NCI-H446 treated with DMSO at 0.1 percent for 48 hours (cell line): Measurements from ENCODE around the gene KDM4C.
"Not testable (repeated sequence)": the region's sequence is repeated elsewhere in the genome, so short reads cannot be mapped to it uniquely, and the experiment has no call there.

Experiments
- DNase-seq: peaks from one replicate; lab custom pipeline; 2025; lab: John Stamatoyannopoulos, UW

Gene KDM4C

GRCh38 chr9:6806318-6806717 lies 48.5 kb downstream of the KDM4C start:
- DNase-seq: not testable (repeated sequence)

- not testable (repeated sequence) for DNase-seq
These were observed 49.9 kb downstream of the KDM4C start for GRCh38 chr9:6807669-6808068.

DNA sequence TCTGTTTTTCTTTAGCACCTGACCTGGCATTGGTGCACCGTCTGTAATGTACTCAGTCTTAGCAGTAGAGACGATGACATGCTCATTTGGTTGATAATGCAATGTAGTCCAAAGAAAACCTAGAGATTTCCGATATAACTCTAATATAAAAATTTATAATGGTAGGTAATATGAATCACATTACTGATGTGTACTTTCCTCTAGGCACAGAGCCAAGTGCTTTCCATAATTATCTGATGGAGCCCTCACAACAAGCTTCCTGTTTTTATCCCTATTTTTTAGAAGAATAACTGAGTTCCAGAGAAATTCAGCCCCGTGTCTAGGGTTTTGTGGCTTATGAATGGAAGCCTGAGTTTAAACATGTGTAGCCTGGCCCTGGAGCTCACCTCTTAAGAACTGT lies 53.7 kb downstream of the KDM4C start:
- DNase-seq: no peak

- no peak for DNase-seq
These were observed 58.8 kb downstream of the KDM4C start for GRCh38 chr9:6816581-6816980.

GRCh38 chr9:6818292-6818922 lies 60.6 kb downstream of the KDM4C start:
- no peak for DNase-seq

GRCh38 chr9:6819112-6819511 lies 61.3 kb downstream of the KDM4C start:
- no peak for DNase-seq

DNA sequence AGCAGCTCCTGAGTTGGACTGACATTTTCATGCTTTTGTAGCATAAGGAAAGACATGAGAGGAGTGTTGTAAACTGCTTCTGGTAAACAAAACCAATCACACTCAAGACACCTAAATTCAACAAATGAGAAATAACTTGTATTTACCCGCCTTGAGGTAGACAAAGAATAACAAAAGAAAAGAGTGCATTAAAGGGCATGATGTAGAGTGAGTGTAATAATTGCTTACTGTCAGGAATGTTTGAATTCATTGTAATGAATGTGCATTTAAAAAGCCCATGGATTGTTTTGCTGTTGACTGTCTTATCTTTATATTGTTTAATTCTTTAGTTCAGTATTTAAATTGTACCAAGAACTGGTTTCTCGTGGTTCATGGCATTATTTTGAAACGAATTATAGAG lies 61.8 kb downstream of the KDM4C start:
- DNase-seq: no peak

- DNase-seq: no peak
These were observed 64.9 kb downstream of the KDM4C start for GRCh38 chr9:6822696-6823095.

- DNase-seq: peak; percentile 36
These were observed 69.8 kb downstream of the KDM4C start for GRCh38 chr9:6827439-6828145.

DNA sequence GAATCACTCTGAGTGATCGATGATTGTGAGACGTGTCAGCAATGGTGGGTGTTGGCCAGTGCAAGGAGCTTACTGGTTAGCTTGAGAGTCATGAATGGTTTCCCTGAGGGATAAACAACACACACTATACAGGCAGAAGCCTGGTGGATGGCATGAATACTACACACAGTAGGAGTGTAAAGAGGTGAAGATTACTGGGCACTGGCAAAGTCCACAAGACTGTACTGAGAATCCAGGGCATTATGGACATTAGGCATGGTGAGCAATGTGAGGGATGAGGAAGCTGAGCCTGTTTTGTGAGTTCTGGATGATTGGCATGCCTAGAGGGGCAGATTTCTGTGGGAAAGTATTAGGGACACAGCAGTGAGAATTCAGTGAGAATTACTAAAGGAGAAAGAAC lies 71.3 kb downstream of the KDM4C start:
- no peak for DNase-seq

DNA sequence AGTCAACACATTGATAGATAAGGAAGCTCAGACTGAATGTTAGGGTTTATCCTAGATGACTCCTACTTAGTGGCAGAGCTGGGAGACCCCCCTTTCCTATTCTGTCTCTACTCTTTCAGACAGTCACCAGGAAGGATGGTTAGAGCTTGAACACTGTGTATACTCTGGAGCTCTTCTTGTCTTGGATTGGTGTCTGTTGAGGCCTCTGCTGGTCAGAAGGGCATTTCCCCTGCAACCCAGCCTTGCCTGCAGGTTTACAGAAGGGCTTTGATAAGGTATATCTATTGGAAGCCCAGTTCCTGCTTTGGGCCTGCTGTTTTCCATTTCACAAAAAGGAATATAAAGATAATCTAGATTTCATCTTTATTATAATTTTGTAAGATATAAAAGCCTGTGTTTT lies 71.8 kb downstream of the KDM4C start:
- no peak for DNase-seq

DNA sequence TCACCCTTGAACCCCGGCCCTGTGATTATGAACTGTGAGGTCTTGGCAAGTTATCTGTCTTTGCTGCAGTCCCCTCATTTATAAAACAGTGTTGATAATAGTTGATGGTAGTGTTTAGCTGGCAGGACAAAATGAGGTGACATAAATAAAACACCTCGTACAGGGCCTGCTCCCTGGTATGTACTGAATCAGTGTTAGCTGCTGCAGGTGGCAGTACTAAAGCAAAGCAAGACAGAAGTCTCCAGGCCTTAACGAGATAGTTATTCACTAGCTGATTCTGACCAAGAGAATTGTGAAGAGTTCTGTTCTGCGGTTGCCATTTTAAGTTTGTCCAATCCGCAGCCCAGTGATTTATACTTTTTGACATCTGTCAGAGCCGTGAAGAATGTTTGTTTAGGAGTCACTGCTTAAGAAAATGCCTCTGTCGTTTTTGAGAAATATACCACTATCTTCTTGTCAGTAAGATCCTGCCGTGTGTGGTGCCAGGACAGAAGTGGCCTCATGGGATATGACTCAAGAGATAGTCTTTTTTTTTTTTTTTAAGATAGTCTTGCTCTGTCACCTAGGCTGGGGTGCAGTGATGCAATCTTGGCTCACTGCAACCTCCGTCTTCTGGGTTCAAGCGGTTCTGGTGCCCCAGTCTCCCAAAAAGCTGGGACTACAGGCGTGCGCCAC lies 75.9 kb downstream of the KDM4C start:
- DNase-seq: no peak

- DNase-seq: no peak
These were observed 76.5 kb downstream of the KDM4C start for GRCh38 chr9:6834306-6834705.

GRCh38 chr9:6838158-6838557 lies 80.4 kb downstream of the KDM4C start:
- no peak for DNase-seq

DNA sequence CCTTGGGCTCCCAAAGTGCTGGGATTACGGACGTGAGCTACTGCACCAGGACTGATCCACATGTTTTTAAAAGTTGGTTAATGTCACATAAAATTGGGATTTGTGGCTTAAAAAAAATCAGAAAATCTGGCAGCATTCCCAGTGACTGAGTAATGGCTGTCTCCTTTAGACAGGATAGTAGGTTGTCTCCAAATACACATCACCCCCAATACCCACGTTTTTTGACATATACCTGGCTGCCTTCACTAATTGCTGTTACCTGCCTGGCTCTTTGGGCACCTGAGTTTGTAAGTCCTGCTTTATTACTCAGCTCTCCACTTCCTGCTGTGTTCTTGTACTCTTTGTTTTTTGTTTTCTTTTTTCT lies 84.8 kb downstream of the KDM4C start:
- no peak for DNase-seq

DNA sequence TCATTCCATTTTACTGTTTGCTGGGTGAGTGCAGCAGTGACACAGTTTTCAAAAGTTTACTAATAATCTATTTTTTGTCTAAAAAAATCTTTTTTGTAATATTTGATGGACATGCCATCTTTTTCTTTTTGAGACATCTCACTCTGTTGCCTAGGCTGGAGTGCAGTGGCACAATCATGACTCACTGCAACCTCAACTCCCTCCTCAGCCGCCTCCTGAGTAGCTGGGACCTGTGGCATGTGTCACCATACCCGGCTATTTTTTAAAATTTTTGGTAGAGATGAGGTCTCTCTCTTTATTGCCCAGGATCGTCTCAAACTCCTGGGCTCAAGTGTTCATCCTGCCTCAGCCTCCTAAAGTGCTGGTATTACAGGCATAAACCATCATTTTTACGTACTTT lies 86.0 kb downstream of the KDM4C start:
- no peak for DNase-seq

DNA sequence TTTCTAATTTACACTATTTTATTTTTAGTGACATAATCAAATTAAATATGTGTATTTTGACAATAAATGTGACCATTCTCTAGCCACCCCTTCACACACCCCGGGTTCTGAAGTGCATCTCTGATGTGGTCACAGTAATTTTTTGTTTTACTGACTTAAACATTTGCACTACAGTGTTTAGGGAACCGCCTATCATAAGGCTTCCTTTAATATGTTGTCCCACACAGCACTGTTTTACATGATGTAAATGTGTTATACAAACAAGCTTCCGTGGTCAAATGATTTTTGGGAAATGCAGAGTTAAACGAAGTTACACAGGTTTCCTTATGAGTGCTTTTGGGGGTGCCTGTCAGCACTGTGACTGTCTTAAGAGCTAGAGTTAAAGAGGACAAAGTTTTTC lies 86.5 kb downstream of the KDM4C start:
- no peak for DNase-seq

- no peak for DNase-seq
These were observed 87.5 kb downstream of the KDM4C start for GRCh38 chr9:6845128-6845826.

DNA sequence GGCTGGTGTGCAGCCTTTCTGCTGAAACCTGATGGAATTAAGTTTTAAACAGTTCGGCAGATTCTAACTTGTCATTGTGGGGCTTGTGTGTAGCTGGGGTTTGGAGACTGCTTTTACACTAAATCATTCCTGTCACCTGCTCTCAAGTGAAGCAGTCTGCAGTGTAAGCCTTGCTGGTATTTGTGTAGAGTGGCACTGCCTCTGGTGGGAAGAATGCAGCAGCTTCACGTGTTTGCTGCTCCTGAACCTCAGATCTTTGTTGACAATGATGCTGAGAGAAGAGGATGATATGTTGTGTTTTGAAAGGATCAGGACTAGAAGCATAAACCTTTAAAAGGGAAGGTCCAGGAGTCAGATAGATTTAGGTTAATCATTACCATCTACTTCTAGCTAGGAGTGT lies 88.1 kb downstream of the KDM4C start:
- DNase-seq: no peak

DNA sequence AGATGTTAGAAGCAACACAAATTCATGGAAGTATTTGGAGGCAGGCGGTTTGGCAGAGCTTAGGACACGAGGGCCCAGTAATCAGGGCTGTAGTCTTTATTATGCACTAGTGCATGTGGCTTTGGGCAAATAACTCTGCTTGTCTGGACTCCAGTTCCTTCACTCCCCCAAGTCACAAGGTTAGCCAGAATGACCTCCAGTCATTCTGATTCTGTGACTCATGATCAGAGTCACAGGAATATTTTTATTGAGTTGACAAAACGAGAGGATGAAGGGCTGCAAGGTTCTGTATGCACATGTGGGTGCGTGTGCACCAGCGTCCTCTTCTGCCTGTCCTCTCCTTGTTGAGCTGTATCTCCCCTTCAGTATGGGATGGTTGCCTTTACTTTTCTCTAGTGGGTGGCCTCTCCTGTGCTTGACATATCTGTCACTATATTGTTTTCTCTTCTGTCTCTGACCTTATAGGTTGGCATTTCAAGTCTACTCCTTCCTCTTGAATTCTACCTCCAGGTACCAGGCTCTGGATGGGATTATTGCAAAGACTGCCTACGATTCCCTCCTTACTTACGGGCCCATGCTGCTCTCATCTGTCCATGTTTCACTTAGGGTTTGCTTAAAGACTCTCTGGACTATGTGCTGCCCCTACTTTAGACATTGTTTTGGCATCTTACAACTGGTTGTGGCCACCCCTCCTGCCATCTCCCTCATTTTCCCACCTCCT lies 94.6 kb downstream of the KDM4C start:
- DNase-seq: no peak

DNA sequence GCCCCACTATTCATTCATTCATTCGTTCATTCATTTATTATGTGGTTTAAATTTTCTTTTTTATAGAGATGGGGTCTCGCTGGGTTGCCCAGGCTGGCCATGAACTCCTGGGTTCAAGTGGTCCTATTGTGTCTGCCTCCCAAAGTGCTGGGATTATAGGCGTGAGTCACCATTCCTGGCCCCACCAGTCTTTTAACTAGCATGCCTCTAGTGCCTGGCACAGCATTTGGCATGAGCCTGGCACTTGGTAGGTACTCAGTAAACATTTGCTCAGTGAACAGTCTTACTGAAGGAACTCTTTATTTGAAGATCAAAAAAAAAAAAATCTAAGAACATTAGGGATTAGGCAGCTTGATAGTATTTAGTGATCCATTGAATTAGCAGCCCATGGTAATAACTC lies 98.1 kb downstream of the KDM4C start:
- no peak for DNase-seq

DNA sequence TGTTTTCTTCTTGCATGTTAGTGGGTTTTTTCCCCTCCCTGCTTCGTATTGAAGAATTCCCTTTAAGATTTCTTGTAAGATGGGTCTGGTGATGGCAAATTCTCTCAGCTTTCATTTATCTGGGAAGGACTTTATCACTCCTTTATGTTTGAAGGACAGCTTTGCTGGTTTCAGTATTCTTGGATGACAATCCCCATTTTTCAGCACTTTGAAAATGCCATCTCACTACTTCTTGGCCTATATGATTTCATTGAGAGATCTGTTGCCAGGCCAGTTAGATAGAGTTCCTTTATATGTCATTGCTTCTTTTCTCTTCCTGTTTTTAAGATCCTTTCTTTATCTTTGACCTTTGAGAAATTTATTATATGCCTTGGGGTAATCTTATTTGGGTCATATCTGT lies 106.3 kb downstream of the KDM4C start:
- DNase-seq: no peak
